ENCODE data around the gene TRIM69.

- TF ChIP-seq TAF1 (IDR thresholded peaks at IDR 0.05; ENCODE audit: borderline replicate concordance, insufficient read depth, low read length) (no peak), POLR2AphosphoS5 (IDR thresholded peaks at IDR 0.05; ENCODE audit: low read depth, low read length) (no peak), SIN3A (IDR thresholded peaks at IDR 0.05; ENCODE audit: borderline replicate concordance, insufficient read depth, low read length) (no peak), FOXP2 (optimal IDR thresholded peaks at IDR 0.05; ENCODE audit: borderline replicate concordance, extremely low read depth, extremely low read length, insufficient read depth) (no peak)
- TF ChIP-seq, protein P1, sequence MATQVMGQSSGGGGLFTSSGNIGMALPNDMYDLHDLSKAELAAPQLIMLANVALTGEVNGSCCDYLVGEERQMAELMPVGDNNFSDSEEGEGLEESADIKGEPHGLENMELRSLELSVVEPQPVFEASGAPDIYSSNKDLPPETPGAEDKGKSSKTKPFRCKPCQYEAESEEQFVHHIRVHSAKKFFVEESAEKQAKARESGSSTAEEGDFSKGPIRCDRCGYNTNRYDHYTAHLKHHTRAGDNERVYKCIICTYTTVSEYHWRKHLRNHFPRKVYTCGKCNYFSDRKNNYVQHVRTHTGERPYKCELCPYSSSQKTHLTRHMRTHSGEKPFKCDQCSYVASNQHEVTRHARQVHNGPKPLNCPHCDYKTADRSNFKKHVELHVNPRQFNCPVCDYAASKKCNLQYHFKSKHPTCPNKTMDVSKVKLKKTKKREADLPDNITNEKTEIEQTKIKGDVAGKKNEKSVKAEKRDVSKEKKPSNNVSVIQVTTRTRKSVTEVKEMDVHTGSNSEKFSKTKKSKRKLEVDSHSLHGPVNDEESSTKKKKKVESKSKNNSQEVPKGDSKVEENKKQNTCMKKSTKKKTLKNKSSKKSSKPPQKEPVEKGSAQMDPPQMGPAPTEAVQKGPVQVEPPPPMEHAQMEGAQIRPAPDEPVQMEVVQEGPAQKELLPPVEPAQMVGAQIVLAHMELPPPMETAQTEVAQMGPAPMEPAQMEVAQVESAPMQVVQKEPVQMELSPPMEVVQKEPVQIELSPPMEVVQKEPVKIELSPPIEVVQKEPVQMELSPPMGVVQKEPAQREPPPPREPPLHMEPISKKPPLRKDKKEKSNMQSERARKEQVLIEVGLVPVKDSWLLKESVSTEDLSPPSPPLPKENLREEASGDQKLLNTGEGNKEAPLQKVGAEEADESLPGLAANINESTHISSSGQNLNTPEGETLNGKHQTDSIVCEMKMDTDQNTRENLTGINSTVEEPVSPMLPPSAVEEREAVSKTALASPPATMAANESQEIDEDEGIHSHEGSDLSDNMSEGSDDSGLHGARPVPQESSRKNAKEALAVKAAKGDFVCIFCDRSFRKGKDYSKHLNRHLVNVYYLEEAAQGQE (IDR thresholded peaks at IDR 0.05; ENCODE audit: insufficient read depth in 1 of 2, low read depth in 2 of 2, low read length in 2 of 2), result no peak
Measured at GRCh38 chr15:44808557-44808956, 72.2 kb downstream of the TRIM69 start.

All from PFSK-1 (cell line).